A204.1 (cell line): Measurements from ENCODE around the gene DMKN.
"Not testable (repeated sequence)": the region's sequence is repeated elsewhere in the genome, so short reads cannot be mapped to it uniquely, and the experiment has no call there.

ENCODE experiments used
- FAIRE-seq: peaks from 2 replicates; lab custom pipeline; 2012; peaks lifted over from hg19 to GRCh38; lab: Jason Lieb, UNC

The DMKN gene

DNA sequence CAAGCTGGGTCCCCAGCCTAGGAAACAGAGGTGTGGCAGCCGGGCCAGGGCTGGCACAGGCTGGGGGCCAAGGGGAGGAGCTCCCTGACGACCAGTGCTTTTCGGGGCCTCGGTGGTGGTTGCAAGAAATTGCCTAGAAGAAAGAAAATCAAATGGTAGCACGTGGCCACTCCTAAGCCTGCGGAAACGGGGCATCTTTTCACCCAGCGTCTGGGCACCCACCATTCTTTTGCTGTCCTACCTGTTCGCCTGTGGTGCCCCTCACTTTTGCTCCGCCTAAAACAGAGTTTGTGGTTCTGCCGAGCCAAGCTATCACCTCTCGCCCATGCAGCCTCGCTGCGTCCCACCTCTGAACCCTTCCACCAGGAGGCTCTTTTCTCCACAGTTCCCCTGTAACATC, 16.0 kb downstream of the DMKN start:
- FAIRE-seq, result no peak

DNA sequence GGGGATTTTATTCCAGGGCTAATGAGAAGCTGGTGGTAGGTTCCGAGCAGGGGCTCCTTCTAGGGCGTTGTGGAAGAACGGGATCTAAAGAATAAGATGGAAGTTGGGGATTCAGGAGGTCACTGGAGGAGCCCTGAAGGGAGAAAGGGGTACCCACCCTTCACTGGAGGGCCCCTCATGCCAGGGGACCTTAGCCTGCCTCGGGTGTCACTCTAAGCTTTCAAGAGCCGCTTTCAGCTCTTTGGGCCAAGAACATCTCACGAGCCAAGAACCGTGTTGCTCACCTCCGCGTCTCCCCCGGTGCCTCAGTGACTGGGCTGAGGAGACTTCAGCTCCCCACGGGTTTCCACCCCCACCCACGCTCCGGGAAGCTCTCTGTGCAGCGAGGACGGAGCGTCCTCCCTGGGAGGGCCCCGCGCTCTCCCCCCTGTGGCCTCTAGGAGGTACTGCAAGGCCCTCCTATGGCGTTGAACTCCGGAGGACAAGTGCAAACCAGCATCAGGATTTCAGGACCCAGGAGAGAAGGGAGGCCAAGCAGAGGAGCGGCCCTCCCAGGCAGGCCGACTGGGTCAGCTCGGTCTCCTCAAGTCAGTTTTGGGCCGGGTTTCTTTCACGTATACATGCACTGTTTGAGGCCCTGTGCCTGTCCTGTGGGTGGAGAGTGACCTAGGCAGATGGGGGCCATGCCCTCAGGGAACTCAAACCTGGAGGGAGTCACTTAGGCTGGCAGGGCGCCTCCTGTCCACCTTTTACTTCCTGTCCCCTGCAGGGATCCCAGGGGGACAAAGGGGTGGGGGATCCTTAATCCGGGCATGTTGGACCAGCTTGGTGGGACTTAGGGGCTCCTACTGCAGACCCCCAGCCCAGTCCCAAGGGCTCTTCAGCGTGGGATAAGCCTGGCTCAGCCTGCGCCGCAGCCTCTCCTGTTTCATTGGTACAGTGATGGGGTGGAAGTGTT, 18.1 kb downstream of the DMKN start:
- FAIRE-seq, result no peak

DNA sequence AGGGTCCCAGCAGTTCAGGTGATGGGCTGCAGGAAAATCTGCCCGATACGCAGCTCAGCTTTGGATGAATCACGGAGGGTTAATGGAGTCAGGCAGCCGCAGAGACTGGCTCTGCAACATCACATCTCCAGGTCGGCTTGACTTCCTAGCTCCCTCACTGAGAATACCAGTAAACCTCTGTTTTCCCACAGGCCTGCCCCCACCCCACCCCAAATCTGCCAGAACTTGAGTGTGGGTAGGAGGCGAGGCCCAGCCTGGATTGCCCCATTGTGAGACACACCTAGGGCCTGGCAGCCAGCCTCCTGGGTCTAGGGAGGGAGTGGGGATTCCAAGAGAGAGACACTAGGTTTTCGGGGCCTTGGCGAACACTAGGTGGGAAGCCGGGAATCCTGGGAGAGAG, 19.5 kb downstream of the DMKN start:
- FAIRE-seq, result no peak

DNA sequence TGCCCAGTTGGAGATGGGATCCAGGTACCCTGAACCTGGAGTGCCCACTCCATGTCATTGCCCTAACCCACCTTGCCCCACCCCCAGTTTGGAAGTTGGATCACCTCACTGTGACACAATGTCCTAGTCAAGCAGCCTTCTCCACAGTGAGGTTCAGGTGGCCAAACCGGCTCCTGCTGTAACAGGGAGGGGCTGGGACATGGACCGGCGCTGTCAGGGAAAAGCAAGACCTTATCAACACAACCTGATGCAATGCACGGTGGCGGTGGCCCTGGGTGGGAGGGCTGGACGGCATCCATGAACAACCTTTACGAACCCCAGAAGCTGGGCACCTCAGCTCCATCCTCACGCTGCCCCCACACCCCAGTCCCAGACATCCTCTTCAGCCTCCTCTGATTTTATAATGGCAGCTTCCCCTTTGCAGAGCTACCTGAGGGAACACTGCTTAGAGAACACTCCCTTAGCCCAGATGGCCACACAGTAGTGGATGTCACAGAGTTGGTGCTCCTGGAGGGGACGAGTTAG, 21.6 kb downstream of the DMKN start:
- no peak for FAIRE-seq

DNA sequence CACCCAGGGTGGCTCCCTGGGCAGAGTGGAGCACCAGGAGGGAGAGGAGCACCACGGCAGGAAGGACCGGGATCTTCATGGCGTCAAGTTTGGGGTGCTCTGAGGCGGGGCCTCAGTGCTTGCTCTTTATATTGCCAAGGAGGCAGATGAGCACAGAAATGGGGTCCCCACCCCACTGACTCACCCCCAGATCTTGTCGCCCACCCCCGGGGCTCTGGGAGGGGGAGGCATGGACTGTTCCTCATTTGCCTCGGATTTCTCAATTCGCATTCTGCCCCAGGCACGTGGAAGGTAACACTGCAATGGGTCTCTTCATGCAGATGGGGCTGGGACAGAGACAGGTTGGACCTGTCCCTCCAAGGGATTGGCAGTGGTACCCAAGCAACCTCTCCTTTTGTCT, 23.1 kb downstream of the DMKN start, which contains the start of gene KRTDAP:
Gene KRTDAP (minus strand): TSS at position 101 of the 400 bp plus-strand sequence. CDS start 22 bp downstream, at position 79.
- FAIRE-seq, result no peak

DNA sequence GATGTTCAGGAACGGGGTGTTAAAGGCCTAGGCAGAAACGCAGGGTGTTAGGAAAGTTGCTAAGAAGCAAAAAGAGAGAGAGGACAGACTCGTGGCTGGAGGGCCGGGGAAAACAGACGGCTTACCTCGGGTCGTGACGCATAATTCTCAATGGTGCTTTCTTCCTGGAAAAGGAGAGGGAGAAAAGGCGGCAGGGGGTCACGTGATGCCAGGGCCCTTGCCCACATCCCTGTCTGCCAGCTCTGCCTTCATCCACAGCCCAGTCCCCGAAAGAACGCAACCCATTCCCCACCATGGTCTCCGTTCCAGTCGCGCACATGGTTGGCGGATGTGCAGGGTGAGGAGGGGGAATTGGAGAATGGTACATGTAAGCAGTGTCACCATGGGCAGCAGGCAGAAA, 24.8 kb downstream of the DMKN start:
- FAIRE-seq, result no peak

DNA sequence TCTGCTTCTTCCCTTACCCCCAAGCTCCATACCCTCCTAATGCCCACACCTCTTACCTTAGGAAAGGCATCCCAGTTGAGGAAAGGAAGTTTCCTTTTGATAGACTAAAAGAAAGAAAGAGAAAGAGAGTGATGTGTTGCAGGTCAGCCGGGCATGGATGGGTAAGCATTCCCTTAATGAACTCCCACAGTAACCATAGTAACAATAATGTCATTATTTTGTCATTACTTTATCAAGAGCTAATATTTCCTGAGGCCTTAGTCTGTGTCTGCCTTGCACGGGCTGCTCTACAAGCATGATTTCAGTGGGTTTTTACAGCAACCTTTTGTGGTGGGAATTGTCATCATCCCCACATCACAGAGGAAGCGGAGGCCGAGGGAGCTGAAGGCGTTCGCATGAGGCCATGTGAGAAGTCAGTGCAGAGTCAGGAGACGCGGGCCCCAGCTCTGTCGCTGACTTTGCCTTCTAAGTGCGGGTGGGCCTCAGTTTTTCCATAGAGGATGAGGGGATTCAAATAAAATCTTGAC, 25.7 kb downstream of the DMKN start:
- FAIRE-seq, result no peak

DNA sequence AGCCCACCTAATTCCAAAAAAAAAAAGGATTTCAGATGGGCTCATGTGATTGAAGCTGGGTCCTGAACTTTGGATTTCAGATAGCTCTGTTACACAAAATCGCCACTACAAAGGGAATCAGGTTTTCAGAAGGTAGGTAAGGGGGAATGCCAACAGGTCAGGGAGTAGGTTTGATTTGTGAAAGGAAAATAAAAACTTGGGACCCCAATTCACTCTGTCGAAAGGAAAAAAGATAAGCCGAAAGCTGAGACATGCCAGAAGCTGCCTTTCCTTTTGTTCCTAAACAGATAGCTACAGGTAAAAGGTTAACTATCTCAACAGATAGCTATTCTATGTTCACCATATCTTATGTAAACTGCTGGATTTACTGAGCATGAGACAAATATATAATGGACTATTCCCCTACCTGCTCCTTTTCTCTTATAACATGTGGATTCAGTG, 27.2 kb downstream of the DMKN start:
- FAIRE-seq, result no peak

DNA sequence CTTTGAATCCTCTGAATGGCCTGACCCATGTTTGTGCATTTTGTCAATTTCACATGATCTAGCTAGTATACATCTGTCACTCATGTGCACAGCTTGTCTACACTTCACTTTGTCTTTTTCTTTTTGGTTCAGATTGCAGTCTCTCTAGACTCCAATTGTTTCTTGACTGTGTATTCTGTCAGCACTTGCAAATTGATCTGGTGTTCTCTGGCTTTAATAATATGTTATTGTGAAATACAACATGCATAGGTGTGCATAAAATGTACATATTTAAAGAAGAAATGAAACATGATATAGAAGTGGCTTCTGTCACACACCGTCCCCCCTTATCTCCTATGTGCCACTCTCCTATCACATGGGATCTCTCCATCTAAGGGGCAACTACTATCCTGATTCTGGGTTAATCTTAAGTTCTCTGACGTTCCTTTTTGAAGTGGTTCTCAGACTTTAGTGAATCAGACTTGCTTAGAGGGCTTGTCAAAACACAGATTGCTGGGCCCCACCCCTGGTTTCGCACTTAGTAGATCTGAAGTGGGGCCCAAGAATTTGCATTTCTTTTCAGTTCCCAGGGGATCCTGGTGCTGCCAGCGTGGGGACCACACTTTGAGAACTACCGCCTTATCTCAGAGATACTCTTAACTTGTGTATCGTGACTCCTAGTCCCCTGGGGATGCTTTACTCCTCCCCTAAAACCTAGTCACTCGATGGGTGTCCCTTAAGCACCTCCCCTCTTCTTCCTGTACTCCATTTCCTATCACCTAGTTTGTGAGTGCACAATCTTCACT, 29.0 kb downstream of the DMKN start:
- no peak for FAIRE-seq

DNA sequence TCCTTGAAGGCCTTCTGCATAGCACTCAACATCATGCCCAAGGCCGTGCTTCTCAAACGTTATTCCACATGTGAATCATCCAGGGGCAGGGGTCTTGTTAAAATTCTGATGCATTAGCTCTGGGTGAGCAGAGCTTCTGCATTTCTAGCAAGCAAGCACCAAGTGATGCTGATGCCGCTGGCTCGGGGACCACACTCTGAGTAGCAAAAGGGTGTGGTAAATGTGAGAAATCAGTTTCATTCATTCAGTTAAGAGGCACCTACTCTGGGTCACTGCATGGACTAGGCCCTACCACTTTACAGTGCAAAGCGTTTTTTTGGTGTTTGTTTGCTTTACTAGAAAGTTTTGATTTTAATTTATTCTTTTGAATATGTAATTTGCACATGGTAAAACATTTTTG, 30.4 kb downstream of the DMKN start:
- FAIRE-seq, result no peak

DNA sequence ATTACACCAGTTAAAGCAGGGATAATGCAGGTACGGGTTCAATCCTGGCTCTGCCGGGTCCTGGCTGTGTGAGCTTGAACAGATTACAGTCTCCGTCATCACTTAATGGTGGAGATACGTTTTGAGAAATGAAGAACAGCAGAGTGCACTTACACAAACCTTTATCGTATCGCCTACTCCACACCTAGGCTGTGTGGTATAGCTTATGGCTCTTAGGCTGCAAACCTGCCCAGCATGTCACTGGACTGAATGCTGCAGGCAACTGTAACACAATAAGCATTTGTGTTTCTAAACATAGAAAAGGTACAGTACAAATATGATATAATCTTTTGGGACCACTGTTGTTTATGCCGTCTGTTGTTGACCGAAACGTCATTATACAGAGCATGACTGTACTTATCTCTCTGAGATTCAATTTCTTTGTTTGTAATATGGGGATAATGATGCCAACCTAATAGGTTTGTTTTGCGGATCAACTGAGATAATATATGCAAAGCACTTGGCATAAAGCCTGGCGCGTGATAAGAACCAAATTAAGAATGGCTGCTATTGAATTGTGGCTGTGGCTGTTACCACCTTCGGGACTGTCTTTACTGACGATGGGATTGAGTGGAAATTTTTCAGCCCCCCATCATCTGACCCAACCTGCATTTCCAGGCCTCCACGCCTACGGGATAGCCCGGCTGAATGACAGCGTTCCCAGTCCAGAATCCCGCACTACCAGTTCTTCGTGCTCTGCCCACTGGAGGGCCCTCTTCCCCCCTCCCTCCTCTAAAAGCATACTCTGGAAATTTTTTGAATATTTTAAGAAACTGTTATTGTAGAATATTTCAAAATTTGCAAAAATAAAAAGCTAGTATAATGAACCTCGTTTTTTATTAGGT, 34.4 kb downstream of the DMKN start:
- no peak for FAIRE-seq

DNA sequence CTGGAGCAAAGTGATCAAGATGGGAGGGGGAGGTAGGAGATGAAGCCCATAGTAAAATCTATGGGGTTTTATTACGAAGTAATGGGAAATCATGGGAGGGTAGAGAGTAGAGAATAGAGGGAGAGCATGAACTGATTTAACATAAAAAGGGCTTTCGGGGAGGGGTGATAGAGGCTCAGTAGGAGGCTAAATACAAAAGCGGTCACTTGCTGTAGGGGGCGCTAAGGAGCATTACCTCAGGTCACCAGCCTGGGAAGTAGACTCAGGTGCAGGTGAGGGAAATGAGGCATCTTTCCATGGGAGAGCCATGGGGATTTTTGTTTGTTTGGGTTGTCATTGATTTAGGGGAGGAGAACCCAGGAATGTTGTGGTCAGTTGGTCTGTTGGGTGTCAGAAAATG, 37.3 kb downstream of the DMKN start:
- no peak for FAIRE-seq

DNA sequence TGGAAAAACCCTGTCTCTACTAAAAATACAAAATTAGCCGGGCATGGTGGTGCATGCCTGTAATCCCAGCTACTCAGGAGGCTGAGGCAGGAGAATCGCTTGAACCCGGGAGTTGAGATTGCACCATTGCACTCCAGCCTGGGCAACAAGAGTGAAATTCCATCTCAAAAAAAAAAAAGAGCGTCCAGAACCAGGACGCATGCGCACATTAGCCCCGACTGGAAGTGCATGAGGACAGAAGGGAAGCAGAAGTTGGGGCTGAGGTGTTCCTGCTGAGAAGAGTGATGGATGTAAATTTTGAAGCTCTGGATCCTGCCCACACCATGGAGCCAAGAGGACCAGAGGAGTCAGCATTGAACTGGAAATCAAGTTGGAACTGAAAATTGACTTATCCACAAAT, 38.9 kb downstream of the DMKN start:
- not testable (repeated sequence) for FAIRE-seq

DNA sequence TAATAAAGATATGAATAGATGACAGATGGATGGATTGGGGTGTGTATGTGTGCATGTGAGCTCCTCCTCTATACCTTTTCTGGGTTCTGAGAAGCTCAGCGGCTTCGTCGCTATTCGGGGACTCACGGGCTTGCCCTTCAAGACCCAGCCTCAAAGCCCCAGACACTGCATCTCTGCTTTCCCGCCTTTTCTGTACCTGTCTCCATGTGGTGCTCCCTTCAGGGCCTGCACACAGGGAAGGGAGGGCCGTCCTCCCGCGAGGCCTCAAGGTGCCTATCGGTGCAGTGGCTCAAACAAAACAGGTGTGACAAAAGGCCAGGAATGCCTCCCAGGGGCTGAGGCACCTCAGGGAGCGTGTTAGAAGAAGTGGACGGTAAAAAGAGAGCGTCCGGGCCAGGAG, 39.3 kb downstream of the DMKN start:
- no peak for FAIRE-seq

DNA sequence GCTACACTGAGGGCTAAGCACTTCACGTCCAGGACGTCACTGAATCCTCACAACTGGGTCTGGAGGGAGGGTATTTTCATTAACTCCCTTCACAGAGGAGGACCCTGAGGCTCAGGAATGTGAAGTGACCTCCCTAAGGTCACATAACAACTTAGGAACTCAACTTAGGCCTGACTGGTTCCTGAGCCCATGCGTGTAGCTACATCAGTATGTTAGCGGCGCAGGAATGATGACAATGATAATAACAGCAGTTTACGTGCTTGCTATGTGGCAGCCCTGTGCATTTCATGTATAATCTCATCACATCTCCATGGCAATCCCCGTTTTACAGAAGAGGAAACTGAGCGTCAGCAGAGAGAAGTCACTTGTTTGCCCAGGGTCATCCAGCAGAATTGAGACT, 41.5 kb downstream of the DMKN start:
- FAIRE-seq, result no peak

DNA sequence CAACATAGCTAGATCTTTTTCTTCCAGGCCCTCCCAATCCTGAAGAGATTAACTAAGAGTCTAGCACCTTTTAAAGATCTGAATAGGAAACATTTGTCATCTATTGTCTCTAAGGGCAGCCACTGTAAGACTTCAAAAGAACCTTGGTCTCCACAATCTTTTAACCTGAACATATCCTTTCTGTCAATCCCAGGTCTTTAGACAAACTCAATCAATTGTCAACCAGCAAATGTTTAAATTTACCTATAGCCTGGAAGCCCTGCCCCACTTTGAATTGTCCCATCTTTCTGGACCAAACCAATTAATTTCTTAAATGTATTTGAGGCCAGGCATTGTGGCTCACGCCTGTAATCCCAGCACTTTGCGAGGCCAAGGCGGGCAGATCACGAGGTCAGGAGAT, 42.4 kb downstream of the DMKN start:
- not testable (repeated sequence) for FAIRE-seq

DNA sequence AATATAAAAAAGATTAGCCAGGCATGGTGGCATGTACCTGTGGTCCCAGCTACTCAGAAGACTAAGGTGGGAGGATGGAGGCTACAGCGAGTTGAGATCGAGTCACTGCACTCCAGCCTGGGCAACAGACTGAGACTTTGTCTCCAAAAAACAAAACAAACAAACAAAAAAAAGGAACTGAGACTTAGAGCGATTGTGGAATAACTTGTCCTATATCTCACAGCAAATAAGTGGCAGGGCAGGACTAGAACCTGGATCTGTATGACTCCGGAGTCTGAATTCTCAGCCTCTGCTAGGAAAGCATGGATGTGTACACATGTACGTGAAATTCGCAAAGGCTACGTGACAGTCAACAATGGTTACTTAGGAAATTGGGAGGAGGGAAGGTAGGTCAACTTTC, 43.3 kb downstream of the DMKN start:
- no peak for FAIRE-seq

DNA sequence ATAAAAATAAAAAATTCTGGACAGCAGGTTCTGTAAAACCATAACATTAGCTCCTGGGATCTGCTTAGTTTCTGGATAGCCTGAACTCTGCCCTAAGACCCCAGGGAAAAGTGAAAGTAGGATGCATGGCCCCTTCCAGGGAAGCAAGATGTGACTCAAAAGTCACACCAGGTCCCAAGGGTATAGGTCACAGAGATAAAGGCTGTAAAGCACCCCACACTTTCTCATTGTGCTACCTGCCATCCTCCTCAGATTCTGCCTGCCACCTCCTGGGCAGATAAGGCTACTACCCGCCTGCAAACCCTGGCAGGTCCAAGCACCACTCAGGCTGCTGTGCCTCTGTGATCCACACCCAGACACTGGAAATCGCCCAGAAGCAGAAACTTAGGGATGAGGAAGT, 44.8 kb downstream of the DMKN start:
- no peak for FAIRE-seq

DNA sequence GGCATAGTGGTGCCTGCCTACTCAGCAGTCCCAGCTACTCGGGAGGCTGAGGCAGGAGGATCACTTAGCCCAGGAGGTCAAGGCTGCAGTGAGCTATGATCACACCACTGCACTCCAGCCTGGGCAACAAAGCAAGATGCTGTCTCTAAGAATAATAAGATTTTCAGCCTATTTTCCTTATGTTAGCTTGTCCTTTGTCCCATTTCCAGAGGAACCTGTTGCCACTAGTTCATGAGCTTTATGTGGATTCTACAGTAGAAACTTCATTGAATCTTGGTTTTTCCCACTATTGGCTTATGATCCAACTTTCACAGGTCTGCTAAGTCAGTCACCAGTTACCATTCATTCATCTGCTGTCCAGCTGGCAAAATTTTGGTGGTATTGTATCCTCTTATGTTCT, 47.2 kb downstream of the DMKN start:
- no peak for FAIRE-seq

DNA sequence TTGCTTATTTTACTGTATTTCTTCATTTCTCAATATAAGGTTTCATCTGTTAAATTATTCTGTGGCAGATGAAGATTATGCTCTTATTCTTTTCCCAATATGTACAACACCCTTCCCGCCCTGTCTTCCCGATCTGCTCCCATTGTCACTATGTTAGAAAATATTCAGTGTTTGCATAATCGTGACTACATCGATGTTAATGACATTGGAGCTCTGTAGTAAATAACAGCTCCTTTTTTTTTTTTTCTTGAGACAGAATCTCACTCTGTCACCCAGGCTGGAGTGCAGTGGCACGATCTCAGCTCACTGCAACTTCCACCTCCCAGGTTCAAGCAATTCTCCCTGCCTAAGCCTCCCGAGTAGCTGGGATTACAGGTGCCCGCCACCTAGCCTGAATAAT, 50.5 kb downstream of the DMKN start:
- not testable (repeated sequence) for FAIRE-seq

DNA sequence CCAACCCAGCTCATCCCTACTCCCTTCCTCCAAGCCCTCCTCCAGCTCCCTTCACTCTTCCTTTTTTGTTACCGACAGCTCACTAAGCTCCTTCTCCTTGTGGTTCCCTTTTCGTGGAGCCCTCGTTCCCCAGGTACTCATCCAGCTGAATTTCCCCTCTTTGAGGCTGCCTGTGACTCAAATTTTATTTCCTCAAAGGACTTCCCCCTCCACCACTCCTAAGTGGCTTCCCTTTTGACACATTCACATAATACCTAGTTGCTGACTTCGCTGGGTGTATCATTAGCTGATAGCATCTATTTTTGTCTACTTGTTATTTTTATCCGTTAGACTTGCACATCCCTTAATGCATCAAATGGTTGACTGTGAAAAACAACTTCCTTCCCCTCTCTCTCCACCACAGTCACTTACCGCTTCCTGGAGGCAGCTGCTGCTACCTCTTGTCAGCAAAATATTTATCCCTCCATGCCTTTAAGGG, 50.9 kb downstream of the DMKN start:
- no peak for FAIRE-seq

DNA sequence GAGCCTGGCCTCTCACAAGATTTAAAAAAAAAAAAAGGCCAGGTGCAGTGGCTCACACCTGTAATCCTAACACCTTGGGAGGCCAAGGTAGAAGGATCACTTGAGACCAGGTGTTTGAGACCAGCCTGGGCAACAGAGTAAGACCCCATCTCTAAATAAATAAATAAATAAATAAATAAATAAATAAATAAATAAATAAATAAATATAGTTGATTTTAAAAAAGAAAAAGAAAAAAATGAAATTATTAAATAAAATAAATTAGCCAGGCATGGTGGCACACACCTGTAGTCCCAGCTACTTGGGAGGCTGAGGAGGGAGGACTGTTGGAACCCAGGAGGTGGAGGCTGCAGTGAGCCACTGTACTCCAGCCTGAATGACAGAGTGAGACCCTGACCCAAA, 51.7 kb downstream of the DMKN start:
- not testable (repeated sequence) for FAIRE-seq
